Activated T-cell treated with anti-CD3 and anti-CD28 coated beads for 4 hours (primary cell): ENCODE results near the gene C5AR2.
"Not testable (repeated sequence)": the region's sequence is repeated elsewhere in the genome, so short reads cannot be mapped to it uniquely, and the experiment has no call there.

ENCODE experiments used
- DNase-seq: peaks from one replicate; pipeline ENCODE4 v3.0.0-alpha.2; 2020

C5AR2 gene

GRCh38 chr19:47324502-47324901 lies 7.5 kb upstream of the C5AR2 start:
- DNase-seq: no peak

DNA sequence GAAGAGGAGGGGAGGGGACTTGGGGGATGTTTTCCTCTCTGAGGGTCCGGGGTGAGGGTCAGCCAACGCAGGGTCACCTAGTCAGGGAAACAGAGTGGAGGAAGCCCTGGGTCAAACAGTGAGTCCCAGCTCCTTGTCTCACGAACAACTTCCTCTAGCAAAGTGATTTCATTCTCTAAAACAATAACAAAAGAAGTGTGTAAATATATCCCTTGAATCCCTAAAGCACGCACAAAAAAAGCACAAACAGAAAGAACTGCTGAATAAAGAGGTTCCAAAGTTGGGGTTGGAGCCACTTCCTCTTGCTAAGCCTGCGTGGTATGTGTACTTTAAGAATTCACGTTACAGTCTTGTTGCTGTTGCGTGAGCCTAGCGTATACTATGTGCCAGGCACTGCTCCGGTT lies 1.5 kb upstream of the C5AR2 start:
- no peak for DNase-seq

DNA sequence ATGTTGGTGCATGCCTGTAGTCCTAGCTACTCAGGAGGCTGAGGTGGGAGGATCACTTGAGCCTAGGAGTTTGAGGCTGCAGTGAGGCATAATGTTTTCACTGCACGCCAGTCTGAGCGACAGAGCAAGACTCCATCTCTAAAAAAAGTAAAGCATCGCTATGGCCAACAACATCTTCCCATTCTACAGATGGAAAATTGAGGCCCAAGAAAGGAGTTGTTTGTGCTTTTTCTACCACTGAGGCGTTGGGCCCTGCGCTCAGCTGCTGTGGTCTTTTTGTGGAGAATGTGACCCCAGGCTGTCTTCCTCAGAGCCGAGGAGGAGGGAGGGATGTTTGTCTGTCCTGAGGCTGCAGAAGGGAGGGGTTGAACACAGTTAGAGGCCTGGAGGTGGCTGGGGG lies 485 bp upstream of the C5AR2 start:
- DNase-seq: no peak

GRCh38 chr19:47336765-47337718 lies 5.1 kb downstream of the C5AR2 start:
- DNase-seq: not testable (repeated sequence)

DNA sequence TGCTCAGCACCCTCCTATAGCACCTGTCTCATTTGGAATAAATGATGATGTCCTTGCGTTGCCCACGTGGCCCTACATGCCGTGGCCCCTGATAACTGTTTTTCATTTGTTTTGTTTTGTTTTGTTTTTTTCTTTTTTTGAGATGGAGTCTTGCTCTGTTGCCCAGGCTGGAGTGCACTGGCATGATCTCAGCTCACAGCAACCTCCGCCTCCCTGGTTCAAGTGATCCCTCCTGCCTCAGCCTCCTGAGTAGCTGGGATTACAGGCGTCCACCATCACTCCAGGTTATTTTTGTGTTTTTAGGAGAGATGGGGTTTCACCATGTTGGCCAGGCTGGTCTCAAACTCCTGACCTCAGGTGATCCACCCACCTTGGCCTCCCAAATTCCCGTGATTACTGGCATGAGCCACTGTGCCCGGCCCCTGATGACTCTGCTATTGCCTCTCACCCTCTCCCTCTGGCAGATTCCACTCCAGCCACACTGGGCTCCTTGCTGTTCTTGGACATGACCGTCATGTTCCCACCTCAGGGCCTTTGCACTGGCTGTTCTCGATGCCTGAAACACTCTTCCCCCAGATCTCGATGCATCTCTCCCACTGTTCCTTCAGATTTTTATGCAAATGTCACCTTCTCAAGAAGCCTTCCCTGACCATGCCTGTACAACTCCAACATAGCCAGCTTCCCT lies 7.4 kb downstream of the C5AR2 start:
- DNase-seq: no peak

DNA sequence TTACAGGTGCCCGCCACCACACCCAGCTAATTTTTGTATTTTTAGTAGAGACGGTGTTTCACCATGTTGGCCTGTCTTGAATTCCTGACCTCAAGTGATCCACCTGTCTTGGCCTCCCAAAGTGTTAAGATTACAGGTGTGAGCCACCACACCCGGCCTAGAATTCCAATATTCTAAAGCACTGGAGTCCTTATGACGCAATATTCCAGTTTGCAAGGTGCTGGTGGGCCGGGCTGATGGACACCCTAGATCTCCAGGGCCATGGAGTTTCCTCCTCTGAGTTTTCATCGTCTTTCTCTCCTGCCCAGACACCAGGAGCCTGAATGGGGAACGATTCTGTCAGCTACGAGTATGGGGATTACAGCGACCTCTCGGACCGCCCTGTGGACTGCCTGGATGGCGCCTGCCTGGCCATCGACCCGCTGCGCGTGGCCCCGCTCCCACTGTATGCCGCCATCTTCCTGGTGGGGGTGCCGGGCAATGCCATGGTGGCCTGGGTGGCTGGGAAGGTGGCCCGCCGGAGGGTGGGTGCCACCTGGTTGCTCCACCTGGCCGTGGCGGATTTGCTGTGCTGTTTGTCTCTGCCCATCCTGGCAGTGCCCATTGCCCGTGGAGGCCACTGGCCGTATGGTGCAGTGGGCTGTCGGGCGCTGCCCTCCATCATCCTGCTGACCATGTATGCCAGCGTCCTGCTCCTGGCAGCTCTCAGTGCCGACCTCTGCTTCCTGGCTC lies 8.7 kb downstream of the C5AR2 start:
- no peak for DNase-seq

DNA sequence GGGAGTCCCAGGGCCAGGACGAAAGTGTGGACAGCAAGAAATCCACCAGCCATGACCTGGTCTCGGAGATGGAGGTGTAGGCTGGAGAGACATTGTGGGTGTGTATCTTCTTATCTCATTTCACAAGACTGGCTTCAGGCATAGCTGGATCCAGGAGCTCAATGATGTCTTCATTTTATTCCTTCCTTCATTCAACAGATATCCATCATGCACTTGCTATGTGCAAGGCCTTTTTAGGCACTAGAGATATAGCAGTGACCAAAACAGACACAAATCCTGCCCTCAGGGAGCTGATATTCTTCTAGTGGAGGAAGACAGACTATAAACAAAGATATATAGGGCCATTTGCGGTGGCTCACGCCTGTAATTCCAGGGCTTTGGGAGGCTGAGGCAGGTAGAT lies 9.8 kb downstream of the C5AR2 start:
- DNase-seq: no peak

DNA sequence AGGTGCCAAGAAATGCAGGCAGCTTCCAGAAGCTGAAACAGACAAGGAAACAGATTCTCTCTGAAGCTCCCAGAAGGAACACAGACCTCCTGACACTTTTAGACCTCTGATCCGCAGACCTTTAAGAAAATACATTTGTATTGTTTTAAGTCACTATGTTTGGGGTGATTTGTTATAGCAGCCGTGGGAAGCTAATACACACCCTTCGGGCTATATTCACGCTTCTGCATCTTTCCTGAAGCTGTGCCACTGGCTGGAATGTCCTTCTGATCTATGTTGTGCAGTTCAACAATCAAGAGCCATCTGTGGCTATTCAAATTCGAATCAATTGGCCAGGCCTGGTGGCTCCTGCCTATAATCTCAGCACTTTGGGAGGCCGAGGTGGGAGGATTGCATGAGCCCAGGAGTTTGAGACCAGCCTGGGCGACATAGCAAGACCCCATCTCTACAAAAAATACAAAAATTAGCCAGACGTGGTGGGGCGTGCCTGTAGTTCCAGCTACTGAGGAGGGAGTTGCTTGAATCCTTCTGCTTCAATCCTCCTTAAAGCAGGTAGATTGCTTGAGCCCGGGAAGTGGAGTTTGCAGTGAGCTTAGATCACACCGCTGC lies 11.3 kb downstream of the C5AR2 start:
- DNase-seq: no peak

DNA sequence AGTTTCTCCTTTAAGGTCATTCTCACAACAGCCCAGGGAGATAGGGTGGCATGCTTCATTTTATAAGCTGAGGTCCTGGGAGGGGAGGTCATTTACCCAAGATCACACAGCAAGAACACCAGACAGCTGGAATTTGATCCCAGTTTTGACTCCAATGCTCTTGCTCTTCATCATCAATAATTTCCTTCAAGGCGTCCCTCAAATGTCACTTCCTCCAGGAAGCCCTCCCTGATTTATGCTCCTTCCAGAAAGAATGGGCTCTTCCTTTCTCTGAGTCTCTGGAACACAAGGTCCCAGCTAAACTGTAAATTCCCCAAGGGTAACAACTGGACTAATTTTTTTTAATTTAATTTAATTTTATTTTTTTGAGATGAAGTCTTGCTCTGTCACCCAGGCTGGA lies 12.4 kb downstream of the C5AR2 start:
- DNase-seq: no peak

DNA sequence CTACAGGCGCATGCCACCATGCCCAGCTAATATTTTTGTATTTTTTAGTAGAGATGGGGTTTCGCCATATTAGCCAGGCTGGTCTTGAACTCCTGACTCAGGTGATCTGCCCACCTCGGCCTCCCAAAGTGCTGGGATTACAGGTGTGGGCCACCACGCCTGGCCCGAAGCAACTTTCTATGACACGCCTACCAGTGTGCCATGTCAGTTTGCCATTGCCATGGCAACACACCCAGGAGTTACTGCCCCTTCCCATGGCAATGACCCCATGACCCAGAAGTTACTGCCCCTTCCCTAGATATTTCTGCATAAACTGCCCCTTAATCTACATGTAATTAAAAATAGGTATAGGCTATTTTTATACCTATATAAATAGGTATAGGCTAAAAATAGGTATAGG lies 14.0 kb downstream of the C5AR2 start:
- DNase-seq: not testable (repeated sequence)

GRCh38 chr19:47348819-47349795 lies 17.1 kb downstream of the C5AR2 start, which contains the start of gene DHX34:
Gene DHX34 (plus strand): TSS chr19:47349315. CDS start chr19:47353031, 3,716 bp downstream.
- peak; percentile 98 for DNase-seq

GRCh38 chr19:47350630-47351029 lies 18.7 kb downstream of the C5AR2 start:
- DNase-seq: no peak

GRCh38 chr19:47351548-47351947 lies 19.6 kb downstream of the C5AR2 start:
- DNase-seq: no peak

DNA sequence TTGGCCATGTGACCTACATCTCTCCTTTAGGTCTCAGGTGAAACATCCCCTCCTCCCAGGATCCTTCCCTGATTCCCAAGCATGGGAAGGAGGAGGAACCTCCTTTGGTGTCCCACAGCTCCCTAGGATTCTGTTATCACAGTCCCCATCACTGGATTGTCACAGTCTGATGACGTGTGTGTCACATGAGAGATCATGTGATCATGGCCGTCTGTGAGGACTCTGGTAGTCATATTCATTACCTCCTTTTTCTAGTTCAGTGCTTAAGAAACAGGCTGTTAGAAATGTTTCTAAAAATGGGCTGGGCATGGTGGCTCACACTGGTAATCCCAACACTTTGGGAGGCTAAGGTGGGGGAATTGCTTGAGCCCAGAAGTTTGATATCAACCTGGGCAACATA lies 20.1 kb downstream of the C5AR2 start:
- DNase-seq: no peak

DNA sequence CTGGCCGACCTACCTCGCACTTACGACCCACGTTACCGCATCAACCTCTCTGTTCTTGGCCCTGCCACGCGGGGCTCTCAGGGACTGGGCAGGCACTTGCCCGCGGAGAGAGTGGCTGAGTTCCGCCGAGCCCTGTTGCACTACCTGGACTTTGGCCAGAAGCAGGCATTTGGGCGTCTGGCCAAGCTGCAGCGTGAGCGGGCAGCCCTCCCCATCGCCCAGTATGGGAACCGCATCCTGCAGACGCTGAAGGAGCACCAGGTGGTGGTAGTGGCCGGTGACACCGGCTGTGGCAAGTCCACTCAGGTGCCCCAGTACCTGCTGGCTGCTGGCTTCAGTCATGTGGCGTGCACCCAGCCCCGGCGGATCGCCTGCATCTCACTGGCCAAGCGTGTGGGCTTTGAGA lies 21.3 kb downstream of the C5AR2 start:
- DNase-seq: no peak

DNA sequence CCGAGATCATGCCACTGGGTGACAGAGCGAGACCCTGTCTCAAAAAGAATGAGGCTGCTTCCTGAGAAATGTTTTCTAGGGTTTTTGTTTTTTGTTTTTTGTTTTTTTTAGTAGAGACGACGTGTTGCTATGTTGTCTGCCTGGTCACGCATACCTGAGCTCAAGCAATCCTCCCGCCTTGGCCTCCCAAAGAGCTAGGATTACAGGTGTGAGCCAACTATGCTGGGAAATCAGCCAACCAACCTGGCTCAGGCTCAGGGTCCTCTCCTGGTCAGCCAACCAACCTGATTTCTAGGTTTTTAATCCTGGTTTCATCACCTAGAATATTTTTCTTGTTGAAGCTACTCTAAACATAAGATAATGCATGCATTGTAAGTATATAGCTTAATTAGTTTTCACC lies 24.9 kb downstream of the C5AR2 start:
- no peak for DNase-seq

- DNase-seq: no peak
Observed at GRCh38 chr19:47357788-47358680, 26.1 kb downstream of the C5AR2 start.

DNA sequence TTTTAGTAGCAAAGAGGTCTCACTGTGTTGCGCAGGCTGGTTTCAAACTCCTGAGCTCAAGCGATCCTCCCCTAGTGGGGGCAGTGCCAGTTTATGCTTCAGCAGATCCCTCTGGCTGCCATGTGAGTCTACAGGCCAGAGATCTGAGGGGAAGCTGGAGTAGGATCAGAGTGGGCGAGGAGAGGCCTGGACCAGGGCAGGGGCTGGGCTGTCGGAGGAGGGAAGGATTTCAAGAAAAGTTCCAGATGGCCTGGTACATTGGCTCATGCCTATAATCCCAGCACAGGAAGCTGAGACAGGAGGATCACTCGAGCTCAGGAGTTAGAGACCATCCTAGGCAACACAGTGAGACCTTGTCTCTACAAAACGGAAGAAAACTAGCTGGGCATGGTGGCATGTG lies 27.0 kb downstream of the C5AR2 start:
- no peak for DNase-seq

DNA sequence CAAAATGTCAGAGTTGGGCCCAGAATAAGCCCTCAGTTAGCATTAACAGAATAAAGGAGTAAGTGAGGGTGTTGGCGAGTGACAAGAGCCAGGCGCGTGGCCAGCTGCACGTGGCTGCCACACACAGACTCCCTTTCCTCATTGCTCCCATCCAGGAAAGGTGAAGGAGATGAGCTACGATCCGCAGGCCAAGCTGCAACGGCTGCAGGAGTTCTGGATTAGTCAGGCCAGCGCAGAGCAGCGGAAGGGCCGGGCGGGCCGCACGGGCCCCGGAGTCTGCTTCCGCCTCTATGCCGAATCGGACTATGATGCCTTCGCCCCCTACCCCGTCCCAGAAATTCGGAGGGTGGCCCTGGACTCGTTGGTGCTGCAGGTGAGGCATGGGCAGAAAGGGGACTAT lies 30.3 kb downstream of the C5AR2 start:
- no peak for DNase-seq

GRCh38 chr19:47363758-47364531 lies 32.0 kb downstream of the C5AR2 start:
- no peak for DNase-seq
